ENCODE measurements around the gene NDUFV2. TPM values are rescaled to one million over a fixed set of nuclear protein-coding genes. Genes with fewer than 3 reads are reported as not detected.
"Not testable (repeated sequence)": the region's sequence is repeated elsewhere in the genome, so short reads cannot be mapped to it uniquely, and the experiment has no call there.

Gene NDUFV2
- total RNA-seq, 1 donor from 2014 or later, result 225 TPM

- intact Hi-C loops (cut with micrococcal nuclease), result not testable (repeated sequence)
These were observed 13.8 kb upstream of the NDUFV2 start for GRCh38 chr18:9088727-9089126.

GRCh38 chr18:9090578-9090977 is 11.9 kb upstream of the NDUFV2 start:
- intact Hi-C loops (cut with micrococcal nuclease), result loop anchor here (2.0 kb wide), 2 partner anchors 26 to 46 kb away; partner anchors contain the start of gene ANKRD12

- intact Hi-C loops (cut with micrococcal nuclease), result loop anchor here (1.0 to 2.0 kb wide), 4 partner anchors 8 to 46 kb away; partner anchors contain the start of genes ANKRD12 and NDUFV2
These were observed 11.4 kb upstream of the NDUFV2 start for GRCh38 chr18:9091066-9091476.

- intact Hi-C loops (cut with micrococcal nuclease), result no loop called here
These were observed 9.8 kb upstream of the NDUFV2 start for GRCh38 chr18:9092665-9093064.

GRCh38 chr18:9093109-9093508 is 9.4 kb upstream of the NDUFV2 start:
- intact Hi-C loops (cut with micrococcal nuclease), result not testable (repeated sequence)

- intact Hi-C loops (cut with micrococcal nuclease), result no loop called here
These were observed 7.9 kb upstream of the NDUFV2 start for GRCh38 chr18:9094307-9095226.

- intact Hi-C loops (cut with micrococcal nuclease), result no loop called here
These were observed 7.0 kb upstream of the NDUFV2 start for GRCh38 chr18:9095297-9096006.

GRCh38 chr18:9096007-9096371 is 6.5 kb upstream of the NDUFV2 start:
- intact Hi-C loops (cut with micrococcal nuclease), result no loop called here

GRCh38 chr18:9096685-9097084 is 5.8 kb upstream of the NDUFV2 start:
- intact Hi-C loops (cut with micrococcal nuclease), result no loop called here

- intact Hi-C loops (cut with micrococcal nuclease), result no loop called here
These were observed 5.2 kb upstream of the NDUFV2 start for GRCh38 chr18:9097349-9097748.

- intact Hi-C loops (cut with micrococcal nuclease), result loop anchor here (10.0 kb wide), 1 partner anchor 514 kb away; the partner anchor contains the start of gene PPP4R1
These were observed 1.7 kb upstream of the NDUFV2 start for GRCh38 chr18:9100796-9101195.

GRCh38 chr18:9101730-9102507 is 580 bp upstream of the NDUFV2 start:
- intact Hi-C loops (cut with micrococcal nuclease), result loop anchor here (1.0 to 10.0 kb wide), 5 partner anchors 11 to 513 kb away; partner anchors contain the start of genes ANKRD12, PPP4R1 and RALBP1

GRCh38 chr18:9103376-9103873 is 926 bp downstream of the NDUFV2 start:
- intact Hi-C loops (cut with micrococcal nuclease), result loop anchor here (1.0 to 10.0 kb wide), 2 partner anchors 14 to 511 kb away; partner anchors contain the start of gene PPP4R1

- intact Hi-C loops (cut with micrococcal nuclease), result loop anchor here (10.0 kb wide), 1 partner anchor 510 kb away; the partner anchor contains the start of gene PPP4R1
These were observed 1.9 kb downstream of the NDUFV2 start for GRCh38 chr18:9104244-9104901.

- intact Hi-C loops (cut with micrococcal nuclease), result loop anchor here (10.0 kb wide), 1 partner anchor 509 kb away; the partner anchor contains the start of gene PPP4R1
These were observed 2.9 kb downstream of the NDUFV2 start for GRCh38 chr18:9105420-9105819.

GRCh38 chr18:9106094-9106493 is 3.6 kb downstream of the NDUFV2 start:
- intact Hi-C loops (cut with micrococcal nuclease), result loop anchor here (10.0 kb wide), 1 partner anchor 509 kb away; the partner anchor contains the start of gene PPP4R1

GRCh38 chr18:9106800-9107584 is 4.5 kb downstream of the NDUFV2 start:
- intact Hi-C loops (cut with micrococcal nuclease), result loop anchor here (10.0 kb wide), 1 partner anchor 508 kb away; the partner anchor contains the start of gene PPP4R1

- intact Hi-C loops (cut with micrococcal nuclease), result loop anchor here (1.0 to 10.0 kb wide), 2 partner anchors 8 to 506 kb away; partner anchors contain the start of gene PPP4R1
These were observed 6.4 kb downstream of the NDUFV2 start for GRCh38 chr18:9108911-9109310.

GRCh38 chr18:9109523-9109922 is 7.0 kb downstream of the NDUFV2 start:
- intact Hi-C loops (cut with micrococcal nuclease), result loop anchor here (1.0 to 10.0 kb wide), 2 partner anchors 8 to 505 kb away; partner anchors contain the start of gene PPP4R1
